Measurements from ENCODE around the gene THOC6.
A peak's percentile ranks its signal among the peaks of the same experiment; 100 is the strongest.

THOC6 gene

DNA sequence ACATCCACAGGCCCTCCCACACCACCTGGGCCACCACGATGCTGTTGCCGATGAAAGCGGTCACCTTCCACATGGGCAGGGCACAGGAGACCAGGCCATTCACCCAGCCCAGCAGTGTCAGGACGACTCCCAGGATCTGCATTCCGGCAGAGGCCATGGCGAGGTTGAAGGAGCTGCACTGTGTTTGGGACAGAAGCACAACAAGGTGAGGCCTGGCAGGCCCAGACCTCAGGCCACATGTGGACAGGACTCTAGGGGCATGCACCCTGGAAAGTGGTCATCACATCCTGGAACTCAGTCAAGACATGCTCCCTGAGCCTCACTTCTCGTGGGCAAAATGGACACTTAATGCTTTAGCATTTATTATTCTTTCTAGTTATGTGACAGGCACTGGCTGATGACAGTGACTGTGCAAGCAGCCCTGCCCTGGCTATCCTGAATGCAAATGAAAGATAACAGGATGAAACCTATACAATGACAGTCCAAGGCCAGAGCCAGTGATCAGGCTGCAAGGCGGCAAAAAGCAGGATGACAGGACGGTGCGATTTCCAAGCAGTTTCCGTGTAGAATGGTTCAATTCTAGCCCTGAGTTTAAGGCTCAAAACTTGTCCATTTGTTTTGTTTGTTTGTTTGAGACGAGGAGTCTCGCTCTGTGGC is 7.8 kb upstream of the THOC6 start:
- no peak for DNase-seq (ENCODE audit: low read depth)

DNA sequence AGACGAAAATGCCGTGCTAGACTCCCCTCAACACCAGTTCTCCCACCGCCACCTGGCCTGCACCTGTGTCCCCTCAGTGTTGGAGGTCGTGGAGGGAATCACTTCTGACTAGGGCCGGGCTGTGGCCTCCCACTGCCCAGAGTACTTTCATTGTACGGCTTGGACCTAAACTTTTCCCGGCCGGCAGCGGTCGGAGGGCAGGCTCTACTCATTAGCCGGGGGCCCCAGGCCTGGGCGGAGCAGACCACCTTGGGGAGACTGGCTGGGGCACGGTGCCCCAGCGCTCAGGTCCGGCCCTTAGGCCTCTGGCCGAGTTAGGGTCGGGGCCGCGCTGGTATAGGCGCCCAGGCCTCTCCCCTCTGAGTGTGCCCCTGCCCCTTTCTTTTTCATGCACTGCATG is 6.5 kb upstream of the THOC6 start:
- no peak for DNase-seq (ENCODE audit: low read depth)

DNA sequence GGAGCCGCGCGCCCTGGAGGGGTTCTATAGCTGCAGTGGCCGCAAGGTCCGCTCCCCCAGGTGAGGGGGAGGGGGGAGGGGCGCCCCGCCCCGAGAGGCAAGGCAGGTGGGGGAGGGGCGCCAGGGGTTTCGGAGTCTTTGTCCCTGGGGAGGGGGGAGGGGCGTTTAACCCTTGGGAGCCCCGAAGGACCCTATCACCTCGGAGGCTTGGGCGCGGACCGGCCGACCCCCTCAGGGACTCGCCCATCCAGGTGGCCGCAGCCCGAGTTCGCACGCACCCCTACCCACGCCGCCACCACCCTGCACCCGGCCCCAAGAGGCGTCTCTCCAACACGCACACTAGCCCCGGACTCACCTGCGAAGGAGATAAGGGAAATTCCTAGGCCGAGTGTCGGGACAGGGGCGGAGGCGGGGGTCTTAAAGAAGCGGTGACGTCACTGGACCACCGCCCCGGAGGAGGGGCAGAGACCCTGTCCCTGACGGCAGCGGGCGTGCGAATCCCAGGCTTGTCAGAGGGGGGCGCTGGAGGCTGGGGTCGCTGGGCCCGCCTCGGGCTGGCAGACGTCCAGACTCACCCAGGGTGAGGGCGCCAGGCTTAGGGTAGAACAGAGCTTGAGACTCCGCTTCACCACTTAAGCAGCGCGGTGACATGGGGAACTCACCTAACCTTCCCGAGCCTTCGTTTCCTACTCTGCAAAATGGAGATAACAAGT is 5.9 kb upstream of the THOC6 start, which contains the start of gene CLDN6:
TSS of gene CLDN6 (minus strand) at position 390 of the 713 bp plus-strand sequence. CDS start 2,162 bp downstream, outside the sequence.
- DNase-seq (ENCODE audit: low read depth) = no peak

DNA sequence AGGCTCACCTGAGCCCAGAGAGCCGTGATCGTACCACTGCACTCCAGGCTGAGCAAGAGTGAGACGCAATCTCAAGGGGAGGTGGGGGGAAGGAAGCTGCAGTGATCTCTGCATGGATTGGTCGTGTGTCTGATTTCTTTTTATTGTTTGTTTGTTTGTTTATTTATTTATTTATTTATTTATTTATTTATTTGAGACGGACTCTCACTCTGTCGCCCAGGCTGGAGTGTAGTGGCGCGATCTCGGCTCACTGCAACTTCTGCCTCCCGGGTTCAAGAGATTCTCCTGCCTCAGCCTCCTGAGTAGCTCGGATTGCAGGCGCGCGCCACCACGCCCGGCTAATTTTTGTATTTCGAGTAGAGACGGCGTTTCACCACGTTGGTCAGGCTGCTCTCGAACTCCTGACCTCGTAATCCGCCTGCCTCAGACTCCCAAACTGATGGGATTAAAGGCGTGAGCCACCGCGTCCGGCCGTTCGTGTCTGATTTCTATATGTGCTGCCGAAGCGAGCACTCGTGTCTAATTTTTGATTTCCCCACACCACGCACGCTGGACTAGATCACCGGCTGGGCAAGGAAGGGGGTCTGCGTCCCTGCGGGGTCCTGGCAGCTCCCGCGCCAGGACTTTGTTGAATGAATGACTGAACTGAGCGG is 4.1 kb upstream of the THOC6 start:
- DNase-seq (ENCODE audit: low read depth) = no peak

DNA sequence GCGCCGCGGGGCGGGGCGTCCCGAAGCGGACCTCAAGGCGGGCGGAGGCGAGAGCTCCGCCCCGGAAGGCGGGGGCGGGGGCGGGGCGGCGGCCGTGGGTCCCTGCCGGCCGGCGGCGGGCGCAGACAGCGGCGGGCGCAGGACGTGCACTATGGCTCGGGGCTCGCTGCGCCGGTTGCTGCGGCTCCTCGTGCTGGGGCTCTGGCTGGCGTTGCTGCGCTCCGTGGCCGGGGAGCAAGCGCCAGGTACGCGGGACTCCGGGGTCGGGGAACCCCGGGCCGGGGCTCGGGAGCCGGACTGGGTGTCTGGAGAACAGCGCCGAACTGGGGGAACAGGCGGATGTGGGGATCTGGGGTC is 3.6 kb upstream of the THOC6 start, which contains the start of gene TNFRSF12A:
TSS of gene TNFRSF12A (plus strand) at position 122 of the 357 bp plus-strand sequence. CDS start at position 152, 30 bp downstream.
- DNase-seq (ENCODE audit: low read depth) = no peak

DNA sequence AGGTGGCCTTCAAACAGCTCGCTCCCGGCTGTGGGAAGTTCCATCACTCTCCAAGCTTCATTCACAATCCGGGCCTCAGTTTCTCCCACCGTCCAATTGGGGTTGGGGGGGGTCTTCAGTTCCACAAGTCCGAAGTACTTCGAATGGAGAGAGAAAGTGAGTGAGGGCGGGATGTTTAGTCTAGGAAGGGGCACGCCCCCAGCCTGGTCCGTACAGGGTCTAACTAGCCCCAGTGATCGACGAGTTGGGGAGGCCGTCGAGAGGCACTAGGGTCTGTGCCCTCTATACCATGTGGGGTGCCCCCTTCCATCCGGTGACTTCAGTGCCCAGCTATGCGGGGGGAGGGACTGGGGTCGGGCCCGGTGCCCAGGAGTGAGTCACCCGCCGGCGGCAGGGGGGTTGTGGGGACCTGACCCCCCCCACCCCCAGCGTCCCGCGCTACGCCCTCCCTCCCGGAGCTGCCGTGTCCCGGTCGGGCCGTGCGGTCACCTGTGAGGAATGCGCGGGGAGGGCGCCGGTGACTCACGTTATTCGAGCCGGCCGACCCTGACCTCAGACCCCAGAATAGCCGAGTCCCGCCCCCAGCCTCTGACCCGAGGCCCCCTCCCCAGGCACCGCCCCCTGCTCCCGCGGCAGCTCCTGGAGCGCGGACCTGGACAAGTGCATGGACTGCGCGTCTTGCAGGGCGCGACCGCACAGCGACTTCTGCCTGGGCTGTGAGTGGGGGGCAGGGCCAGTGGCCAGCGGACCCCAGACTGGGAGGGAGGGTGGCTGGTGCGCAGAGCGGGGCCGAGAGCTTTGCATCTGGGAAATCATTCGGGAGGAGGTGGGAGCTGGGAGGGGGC is 3.0 kb upstream of the THOC6 start:
- DNase-seq (ENCODE audit: low read depth) = peak; percentile 62

DNA sequence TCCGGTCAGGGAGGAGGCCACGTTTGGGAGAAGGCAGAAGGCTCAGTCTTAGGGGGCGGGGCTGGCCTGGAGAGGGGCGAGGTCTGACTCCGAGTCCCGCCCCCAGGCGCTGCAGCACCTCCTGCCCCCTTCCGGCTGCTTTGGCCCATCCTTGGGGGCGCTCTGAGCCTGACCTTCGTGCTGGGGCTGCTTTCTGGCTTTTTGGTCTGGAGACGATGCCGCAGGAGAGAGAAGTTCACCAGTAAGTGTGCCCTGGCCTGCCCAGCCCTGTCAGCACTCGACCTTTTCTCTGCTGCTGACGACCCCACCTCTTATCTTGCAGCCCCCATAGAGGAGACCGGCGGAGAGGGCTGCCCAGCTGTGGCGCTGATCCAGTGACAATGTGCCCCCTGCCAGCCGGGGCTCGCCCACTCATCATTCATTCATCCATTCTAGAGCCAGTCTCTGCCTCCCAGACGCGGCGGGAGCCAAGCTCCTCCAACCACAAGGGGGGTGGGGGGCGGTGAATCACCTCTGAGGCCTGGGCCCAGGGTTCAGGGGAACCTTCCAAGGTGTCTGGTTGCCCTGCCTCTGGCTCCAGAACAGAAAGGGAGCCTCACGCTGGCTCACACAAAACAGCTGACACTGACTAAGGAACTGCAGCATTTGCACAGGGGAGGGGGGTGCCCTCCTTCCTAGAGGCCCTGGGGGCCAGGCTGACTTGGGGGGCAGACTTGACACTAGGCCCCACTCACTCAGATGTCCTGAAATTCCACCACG is 2.2 kb upstream of the THOC6 start:
- DNase-seq (ENCODE audit: low read depth) = peak; percentile 84

DNA sequence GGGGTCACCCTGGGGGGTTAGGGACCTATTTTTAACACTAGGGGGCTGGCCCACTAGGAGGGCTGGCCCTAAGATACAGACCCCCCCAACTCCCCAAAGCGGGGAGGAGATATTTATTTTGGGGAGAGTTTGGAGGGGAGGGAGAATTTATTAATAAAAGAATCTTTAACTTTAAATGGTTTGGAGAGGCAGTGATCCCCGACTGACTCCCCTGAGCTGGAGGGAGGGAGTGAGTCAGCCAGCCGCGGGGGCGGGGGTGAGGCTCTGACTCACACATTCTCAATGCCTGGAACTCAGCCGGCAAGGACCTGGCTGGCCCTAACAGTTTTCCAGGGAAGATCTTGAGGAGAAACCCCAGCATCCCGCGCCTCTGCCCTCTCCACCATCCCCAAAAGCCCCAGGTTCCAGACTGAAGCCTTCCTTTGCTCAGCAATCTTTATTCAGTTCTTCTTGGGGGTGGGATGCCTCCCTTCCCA is 1.6 kb upstream of the THOC6 start:
- DNase-seq (ENCODE audit: low read depth) = peak; percentile 91

DNA sequence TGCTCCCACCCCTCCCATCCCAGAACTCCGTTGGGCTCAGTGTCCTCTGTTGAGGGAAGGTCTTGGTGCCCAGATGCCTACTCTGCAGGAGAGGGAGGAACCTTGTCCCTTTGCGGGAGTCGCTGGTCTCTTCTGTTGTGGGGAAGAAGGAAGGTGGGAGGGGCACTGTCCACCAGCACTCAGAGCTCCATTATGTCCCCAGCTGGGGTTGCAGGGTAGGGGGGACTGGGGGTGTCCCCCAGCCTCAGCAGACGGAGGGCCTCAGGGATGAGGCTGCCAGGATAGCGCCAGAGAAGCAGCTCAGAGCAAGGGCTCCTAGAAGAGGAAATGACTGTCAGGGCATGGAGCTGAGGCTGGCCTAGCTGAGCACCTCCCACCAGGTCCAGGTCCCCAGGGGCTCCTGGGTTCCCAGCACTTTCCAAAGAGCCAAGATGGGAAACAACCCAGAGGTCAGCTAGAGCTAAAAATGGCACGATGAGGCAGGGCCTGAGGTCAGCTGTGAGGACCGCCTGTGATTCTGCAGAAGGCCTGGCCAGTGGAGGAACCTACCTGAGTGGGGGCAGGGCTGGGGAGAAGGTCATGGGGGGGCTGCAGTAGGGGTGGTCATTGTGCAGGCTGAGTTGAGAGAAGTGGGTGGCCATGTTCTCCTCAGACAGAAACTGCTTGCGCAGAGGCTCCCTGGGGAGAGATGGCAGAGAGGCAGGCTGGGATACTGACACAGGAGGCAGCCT is 986 bp upstream of the THOC6 start:
- DNase-seq (ENCODE audit: low read depth) = no peak

DNA sequence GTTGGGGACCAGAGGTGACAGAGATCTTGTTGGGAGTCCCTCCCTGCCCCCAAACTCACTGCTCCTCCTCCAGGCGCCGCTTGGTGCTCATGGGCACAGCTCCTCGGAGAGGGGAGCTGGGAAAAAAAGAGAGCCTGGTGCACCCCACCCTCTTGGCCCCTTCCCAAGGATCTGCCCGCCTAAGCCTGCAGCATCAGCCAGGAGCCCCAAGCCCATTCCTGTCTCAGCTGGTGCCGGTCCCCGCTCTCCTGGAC is 493 bp upstream of the THOC6 start:
- no peak for DNase-seq (ENCODE audit: low read depth)

DNA sequence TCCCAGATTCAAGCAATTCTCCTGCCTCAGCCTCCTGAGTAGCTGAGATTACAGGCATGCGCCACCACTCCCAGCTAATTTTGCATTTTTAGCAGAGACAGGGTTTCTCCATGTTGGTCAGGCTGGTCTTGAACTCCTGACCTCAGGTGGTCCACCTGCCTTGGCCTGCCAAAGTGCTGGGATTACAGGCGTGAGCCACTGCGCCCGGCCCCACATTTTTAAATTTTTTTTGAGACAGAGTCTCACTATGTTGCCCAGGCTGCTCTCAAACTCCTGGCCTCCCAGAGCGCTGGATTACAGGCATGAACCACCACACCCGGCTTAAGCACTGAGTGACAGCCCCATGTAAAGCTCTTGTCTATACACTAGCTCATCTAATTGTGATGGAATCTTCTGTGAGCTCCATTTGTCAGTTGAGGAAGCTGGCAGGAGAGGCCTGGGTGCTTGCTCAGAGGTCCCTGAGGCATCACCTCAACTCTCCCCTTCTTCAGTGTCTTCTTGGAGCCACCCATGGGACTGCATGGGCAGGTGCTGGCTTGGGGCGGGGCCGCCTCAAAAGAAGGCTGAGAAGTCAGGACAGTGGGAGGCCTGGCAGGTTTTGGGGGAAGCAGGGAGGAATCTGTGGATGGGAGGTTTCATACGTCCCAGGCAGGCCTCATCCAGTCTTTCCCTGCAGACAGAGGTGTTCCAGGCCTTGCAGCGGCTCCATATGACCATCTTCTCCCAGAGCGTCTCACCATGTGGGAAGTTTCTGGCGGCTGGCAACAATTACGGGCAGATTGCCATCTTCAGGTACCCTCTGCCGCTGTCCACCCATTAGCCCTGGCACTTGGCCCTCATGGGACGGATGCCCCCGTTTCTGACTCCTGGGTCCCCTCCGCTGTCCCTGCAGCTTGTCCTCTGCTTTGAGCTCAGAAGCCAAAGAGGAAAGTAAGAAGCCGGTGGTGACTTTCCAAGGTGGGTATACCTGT is 1.5 kb downstream of the THOC6 start:
- no peak for DNase-seq (ENCODE audit: low read depth)

DNA sequence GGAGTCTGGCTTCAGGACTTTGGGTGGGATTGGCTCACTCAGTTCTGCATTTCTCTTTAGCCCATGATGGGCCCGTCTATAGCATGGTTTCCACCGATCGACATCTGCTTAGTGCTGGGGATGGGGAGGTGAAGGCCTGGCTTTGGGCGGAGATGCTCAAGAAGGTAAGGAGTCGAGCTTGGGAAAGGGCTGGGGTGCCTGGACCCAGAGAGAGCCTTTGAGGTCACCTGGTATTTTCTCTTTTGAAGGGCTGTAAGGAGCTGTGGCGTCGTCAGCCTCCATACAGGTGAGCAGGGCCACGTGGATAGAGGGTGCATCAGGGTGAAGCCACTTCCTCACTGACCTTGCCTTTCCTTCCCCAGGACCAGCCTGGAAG is 2.2 kb downstream of the THOC6 start:
- no peak for DNase-seq (ENCODE audit: low read depth)

DNA sequence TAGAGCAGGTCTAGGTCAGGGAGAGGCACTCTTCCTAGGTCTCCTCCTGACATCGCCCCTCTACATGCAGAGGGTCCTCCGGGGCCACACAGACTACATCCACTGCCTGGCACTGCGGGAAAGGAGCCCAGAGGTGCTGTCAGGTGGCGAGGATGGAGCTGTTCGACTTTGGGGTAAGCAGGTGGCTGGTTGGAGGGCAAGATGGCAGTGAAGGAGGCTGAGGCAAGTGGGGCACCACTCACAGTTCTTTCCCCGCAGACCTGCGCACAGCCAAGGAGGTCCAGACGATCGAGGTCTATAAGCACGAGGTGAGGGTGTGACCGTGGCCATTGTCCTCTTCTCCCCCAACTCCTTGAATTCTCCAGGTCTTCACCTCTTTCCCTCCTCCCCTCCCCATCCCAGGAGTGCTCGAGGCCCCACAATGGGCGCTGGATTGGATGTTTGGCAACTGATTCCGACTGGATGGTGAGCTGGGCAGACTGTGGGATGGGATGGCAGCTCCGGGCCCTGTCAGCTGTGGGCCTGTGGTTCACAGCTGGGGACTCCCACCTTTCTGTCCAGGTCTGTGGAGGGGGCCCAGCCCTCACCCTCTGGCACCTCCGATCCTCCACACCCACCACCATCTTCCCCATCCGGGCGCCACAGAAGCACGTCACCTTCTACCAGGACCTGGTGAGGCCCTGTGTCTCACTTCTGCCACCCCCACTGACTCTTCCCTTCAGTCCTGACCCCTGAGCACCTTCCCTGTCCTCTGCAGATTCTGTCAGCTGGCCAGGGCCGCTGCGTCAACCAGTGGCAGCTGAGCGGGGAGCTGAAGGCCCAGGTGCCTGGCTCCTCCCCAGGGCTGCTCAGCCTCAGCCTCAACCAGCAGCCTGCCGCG is 3.0 kb downstream of the THOC6 start:
- DNase-seq (ENCODE audit: low read depth) = no peak

DNA sequence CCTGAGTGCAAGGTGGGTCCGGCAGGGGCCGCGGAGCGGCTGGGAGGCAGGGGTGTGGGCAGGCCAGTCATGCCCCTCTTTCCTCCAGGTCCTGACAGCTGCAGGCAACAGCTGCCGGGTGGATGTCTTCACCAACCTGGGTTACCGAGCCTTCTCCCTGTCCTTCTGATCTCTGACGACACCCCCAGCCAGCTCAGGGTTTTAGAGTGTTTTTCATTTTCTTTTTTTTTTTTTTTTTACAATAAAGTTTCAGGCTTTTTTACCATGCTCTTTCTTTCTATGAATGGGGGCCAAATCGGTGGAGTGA is 3.6 kb downstream of the THOC6 start:
- no peak for DNase-seq (ENCODE audit: low read depth)

DNA sequence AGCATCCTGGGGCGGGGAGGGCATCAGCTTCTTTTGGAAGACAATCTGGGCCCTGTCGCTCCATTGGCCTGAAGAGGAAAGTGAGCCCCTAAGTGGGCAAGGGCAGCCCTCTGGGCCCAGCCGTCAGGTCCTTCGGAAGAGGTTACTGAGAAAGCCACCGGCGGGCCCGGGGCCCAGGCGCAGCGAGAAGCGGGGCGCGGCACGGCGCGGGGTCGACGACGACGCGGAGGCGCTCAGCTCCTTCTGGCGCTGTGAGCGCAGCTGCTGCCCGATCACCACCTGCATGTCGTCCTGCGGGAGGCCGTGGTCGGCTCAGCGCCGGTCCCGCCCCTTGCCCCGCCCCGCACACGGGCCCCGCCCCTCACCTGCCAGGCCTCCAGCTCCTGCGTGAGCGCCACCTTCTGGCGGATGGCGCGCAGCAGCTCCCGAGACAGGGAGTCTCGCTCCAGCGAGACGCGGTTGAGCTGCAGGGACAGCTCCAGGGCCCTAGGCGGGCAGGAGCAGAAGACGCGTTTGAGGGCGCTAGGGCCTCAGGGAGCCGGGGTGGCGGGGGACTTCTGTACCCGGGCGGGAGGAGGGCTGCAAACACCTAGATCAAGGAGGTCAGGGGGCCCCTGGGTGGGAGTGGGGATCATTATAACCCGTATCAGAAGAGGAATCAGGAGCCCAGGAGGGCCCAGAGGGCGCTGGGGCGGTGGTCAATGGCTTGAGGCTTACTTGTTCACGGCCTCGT is 4.3 kb downstream of the THOC6 start:
- DNase-seq (ENCODE audit: low read depth) = peak; percentile 82

DNA sequence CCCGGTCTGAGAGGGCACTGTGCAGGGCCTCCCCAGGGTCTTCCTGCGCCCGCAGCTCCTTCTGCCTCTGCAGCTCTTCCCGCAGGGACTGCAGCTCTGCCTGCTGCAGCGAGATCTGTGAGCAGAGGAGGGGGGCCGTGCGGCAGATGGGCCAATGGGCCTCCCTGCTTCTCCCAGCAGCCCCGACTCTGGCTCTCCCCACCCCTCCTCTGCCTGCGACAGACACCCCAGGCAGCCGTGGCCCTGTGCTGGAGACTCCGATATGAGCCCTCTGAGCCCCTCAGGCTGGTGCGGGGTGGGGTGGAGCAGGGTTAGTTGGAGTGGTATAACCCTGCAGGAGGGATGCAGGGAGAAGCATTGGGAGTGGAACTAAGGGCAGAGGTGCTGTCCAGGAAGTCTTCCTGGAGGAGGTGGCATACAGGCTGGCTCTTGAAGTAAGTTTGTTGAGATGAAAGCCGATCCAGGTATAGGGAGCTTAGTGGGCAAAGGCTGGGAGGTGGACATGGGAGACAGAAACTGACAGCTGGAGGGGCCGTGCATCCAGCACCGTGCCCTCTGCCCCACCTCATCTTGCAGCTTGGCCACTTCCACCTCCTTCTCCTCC is 5.0 kb downstream of the THOC6 start:
- no peak for DNase-seq (ENCODE audit: low read depth)

DNA sequence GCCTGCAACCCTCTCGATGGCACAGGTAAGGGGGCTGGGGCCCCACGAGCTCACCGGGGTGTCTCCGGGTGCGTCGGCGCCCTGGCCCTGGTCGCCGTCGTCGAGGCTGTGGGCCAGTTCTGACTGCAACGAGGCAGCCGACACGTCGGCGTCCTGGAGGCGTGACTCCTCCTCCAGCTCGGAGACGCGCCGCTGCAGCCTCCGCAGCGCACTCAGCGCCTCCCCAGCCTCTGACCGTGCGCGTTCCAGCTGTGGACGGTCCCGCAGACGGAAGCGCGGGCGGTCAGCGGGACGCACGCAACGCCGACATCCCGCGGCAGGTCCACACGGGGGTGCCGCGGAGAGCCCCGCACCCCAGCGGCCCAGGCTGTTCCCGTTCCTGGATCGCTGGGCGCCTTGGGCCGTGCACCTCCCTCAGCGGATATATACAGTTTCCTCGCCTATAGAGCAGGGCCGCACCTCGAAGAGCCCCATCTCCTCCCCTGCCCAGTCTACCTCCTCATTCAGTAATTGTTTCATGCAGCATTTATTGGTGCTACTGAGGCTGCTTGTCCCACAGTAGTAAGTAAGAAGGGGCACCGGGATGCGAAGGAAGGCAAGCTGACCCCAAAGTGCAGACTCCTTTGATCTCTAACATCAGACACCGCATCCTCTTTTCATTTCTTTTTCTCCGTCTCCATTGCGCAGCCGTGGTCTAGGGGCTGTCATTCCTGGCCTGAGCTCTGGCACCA is 5.8 kb downstream of the THOC6 start:
- no peak for DNase-seq (ENCODE audit: low read depth)
